IMR-90 (cell line): ENCODE data around the gene BARD1. TPM values are rescaled to one million over a fixed set of nuclear protein-coding genes. Genes with fewer than 3 reads are reported as not detected.

Experiments used
- ATAC-seq: fragments of 200-7000 bp; cut with Tn5 transposase; 2 replicates; pipeline ENCODE4 v1.9.1; 2020; ENCODE audit warnings: low read depth, mild to moderate bottlenecking, moderate library complexity
- BruUV-seq: library from RNA; stranded (reverse); fragments of 400-500 nt; replicated peaks from 2 replicates; lab custom pipeline; 2021; lab: Mats Ljungman, UMichigan
- CTCF ChIA-PET: fragments of 300-600 bp; formaldehyde crosslinking; extraction: SDS; loops from one replicate; lab custom pipeline; 2021; ENCODE audit warnings: antibody characterized with exemption; lab: Yijun Ruan, JAX
- POLR2A ChIA-PET: fragments of 300-600 bp; sonication (Branson Sonifier 250); formaldehyde crosslinking; loops from one replicate; lab custom pipeline; 2022; ENCODE audit warnings: antibody characterized with exemption; ENCODE audit not compliant: unreplicated experiment; lab: Charles Lee
- DNase-seq: peaks from one replicate; pipeline ENCODE4 v3.0.0; 2013
- H2AFZ ChIP-seq: replicated peaks from 2 replicates; pipeline ENCODE3; 2013; ENCODE audit warnings: low read length, mild to moderate bottlenecking; ENCODE audit not compliant: poor library complexity
- H2AK5ac ChIP-seq: 2 replicates; pipeline ENCODE4 v1.6.1; 2013; ENCODE audit warnings: low read depth, low read length, inconsistent platforms
- H2AK9ac ChIP-seq: replicated peaks from 2 replicates; pipeline ENCODE3; 2013; ENCODE audit warnings: mild to moderate bottlenecking, low read depth, low read length, moderate library complexity; ENCODE audit not compliant: poor library complexity
- H2BK120ac ChIP-seq: 2 replicates; pipeline ENCODE4 v1.6.1; 2013; ENCODE audit warnings: low read depth, low read length, inconsistent platforms
- H2BK15ac ChIP-seq: 3 replicates; pipeline ENCODE4 v1.6.1; 2013; ENCODE audit warnings: low read depth, low read length, inconsistent platforms
- H2BK20ac ChIP-seq: 2 replicates; pipeline ENCODE4 v1.6.1; 2013; ENCODE audit warnings: low read depth, mild to moderate bottlenecking, inconsistent platforms, low read length, moderate library complexity
- H2BK5ac ChIP-seq: 2 replicates; pipeline ENCODE4 v1.6.1; 2013; ENCODE audit warnings: mild to moderate bottlenecking, low read depth, low read length, inconsistent platforms; ENCODE audit not compliant: poor library complexity, severe bottlenecking
- H3K14ac ChIP-seq: replicated peaks from 2 replicates; pipeline ENCODE4 v1.6.1; 2013; ENCODE audit warnings: low read depth, low read length, inconsistent platforms
- H3K18ac ChIP-seq: 2 replicates; pipeline ENCODE4 v1.6.1; 2013; ENCODE audit warnings: low read depth, low read length, control low read depth
- H3K23ac ChIP-seq: 2 replicates; pipeline ENCODE4 v1.6.1; 2013; ENCODE audit warnings: low read depth, low read length, inconsistent platforms
- H3K27ac ChIP-seq: 2 replicates; pipeline ENCODE4 v1.5.1; 2013; ENCODE audit warnings: mild to moderate bottlenecking, control low read depth, low read length; ENCODE audit not compliant: insufficient read depth
- H3K27me3 ChIP-seq: 2 replicates; pipeline ENCODE4 v1.6.1; 2013; ENCODE audit warnings: low read length; ENCODE audit not compliant: control insufficient read depth, insufficient read depth
- H3K36me3 ChIP-seq: 2 replicates; pipeline ENCODE4 v1.6.1; 2013; ENCODE audit warnings: low read length, mixed read lengths; ENCODE audit not compliant: control insufficient read depth, insufficient read depth
- H3K4ac ChIP-seq: 2 replicates; pipeline ENCODE4 v1.6.1; 2013; ENCODE audit warnings: low read depth, low read length, inconsistent platforms
- H3K4me1 ChIP-seq: 2 replicates; pipeline ENCODE4 v1.6.1; 2013; ENCODE audit warnings: low read length, mixed read lengths; ENCODE audit not compliant: control insufficient read depth, insufficient read depth
- H3K4me2 ChIP-seq: 2 replicates; pipeline ENCODE4 v1.6.1; 2013; ENCODE audit warnings: low read depth, mild to moderate bottlenecking, control low read depth, low read length, moderate library complexity
- H3K4me3 ChIP-seq: 2 replicates; pipeline ENCODE4 v1.5.1; 2013; ENCODE audit warnings: low read depth, mild to moderate bottlenecking, control low read depth, low read length, moderate library complexity; ENCODE audit not compliant: insufficient read depth
- H3K56ac ChIP-seq: 2 replicates; pipeline ENCODE4 v1.6.1; 2013; ENCODE audit warnings: low read length, inconsistent platforms; ENCODE audit not compliant: insufficient read depth; ENCODE audit errors: extremely low read depth
- H3K79me1 ChIP-seq, 2 experiments: 2 replicates each; pipeline ENCODE4 v1.6.1; 2013; ENCODE audit warnings: low read length in 2 of 2, inconsistent platforms in 1 of 2, low read depth in 1 of 2
- H3K9ac ChIP-seq: 2 replicates; pipeline ENCODE4 v1.6.1; 2013; ENCODE audit warnings: low read depth, low read length, control low read depth
- H3K9me1 ChIP-seq: 2 replicates; pipeline ENCODE4 v1.6.1; 2013; ENCODE audit warnings: low read length, inconsistent platforms; ENCODE audit not compliant: insufficient read depth
- H3K9me3 ChIP-seq: 2 replicates; pipeline ENCODE4 v1.6.1; 2013; ENCODE audit warnings: low read length; ENCODE audit not compliant: control insufficient read depth, insufficient read depth
- H4K20me1 ChIP-seq: 2 replicates; pipeline ENCODE4 v1.6.1; 2013; ENCODE audit warnings: low read length, inconsistent platforms; ENCODE audit not compliant: insufficient read depth
- H4K5ac ChIP-seq: 2 replicates; pipeline ENCODE4 v1.6.1; 2013; ENCODE audit warnings: mild to moderate bottlenecking, low read depth, low read length, control low read depth
- H4K8ac ChIP-seq, 2 experiments: 2 replicates each; pipeline ENCODE4 v1.6.1; 2013; ENCODE audit warnings: low read depth in 2 of 2, low read length in 2 of 2, control low read depth in 1 of 2, inconsistent platforms in 1 of 2
- H4K91ac ChIP-seq: 2 replicates; pipeline ENCODE4 v1.6.1; 2013; ENCODE audit warnings: low read depth, low read length, inconsistent platforms; ENCODE audit not compliant: insufficient read depth
- BHLHE40 ChIP-seq: fragments of 150-350 bp; IDR thresholded peaks from 2 replicates; pipeline ENCODE4 v1.6.1; 2016; ENCODE audit warnings: mild to moderate bottlenecking, low read depth, low read length
- CEBPB ChIP-seq: IDR thresholded peaks from 2 replicates; pipeline ENCODE4 v1.6.1; 2012; ENCODE audit warnings: low read depth, low read length, improper control_type of control experiment
- CHD1 ChIP-seq: IDR thresholded peaks from 2 replicates; pipeline ENCODE4 v1.6.1; 2012; ENCODE audit warnings: low read depth, low read length, improper control_type of control experiment
- FOS ChIP-seq: fragments of 150-350 bp; IDR thresholded peaks from 2 replicates; pipeline ENCODE4 v1.6.1; 2016; ENCODE audit warnings: low read depth, low read length
- MAFK ChIP-seq: IDR thresholded peaks from 2 replicates; pipeline ENCODE4 v1.6.1; 2012; ENCODE audit warnings: low read depth, low read length, improper control_type of control experiment
- MAZ ChIP-seq: IDR thresholded peaks from 2 replicates; pipeline ENCODE4 v1.6.1; 2012; ENCODE audit warnings: low read depth, mild to moderate bottlenecking, low read length, improper control_type of control experiment, moderate library complexity, borderline replicate concordance
- MXI1 ChIP-seq: IDR thresholded peaks from 2 replicates; pipeline ENCODE4 v1.6.1; 2012; ENCODE audit warnings: low read depth, mild to moderate bottlenecking, low read length, moderate library complexity, borderline replicate concordance
- NFE2L2 ChIP-seq: fragments of 150-350 bp; IDR thresholded peaks from 2 replicates; pipeline ENCODE4 v1.6.1; 2016; ENCODE audit warnings: low read depth, mild to moderate bottlenecking, low read length
- POLR2A ChIP-seq: IDR thresholded peaks from 2 replicates; pipeline ENCODE4 v1.6.1; 2012; ENCODE audit warnings: mild to moderate bottlenecking, low read depth, low read length
- RAD21 ChIP-seq: IDR thresholded peaks from 2 replicates; pipeline ENCODE4 v1.6.1; 2012; ENCODE audit warnings: low read length, improper control_type of control experiment
- RCOR1 ChIP-seq: IDR thresholded peaks from 2 replicates; pipeline ENCODE4 v1.6.1; 2012; ENCODE audit warnings: mild to moderate bottlenecking, low read length, improper control_type of control experiment; ENCODE audit not compliant: insufficient replicate concordance
- RFX5 ChIP-seq: IDR thresholded peaks from 2 replicates; pipeline ENCODE4 v1.8.0; 2012; ENCODE audit warnings: low read depth, mild to moderate bottlenecking, low read length, moderate library complexity
- SMC3 ChIP-seq: fragments of 150-350 bp; IDR thresholded peaks from 2 replicates; pipeline ENCODE4 v1.6.1; 2016; ENCODE audit warnings: low read depth, mild to moderate bottlenecking, antibody characterized with exemption, low read length, moderate library complexity
- WGBS, 2 experiments: methylation state at CpG; one replicate each; pipeline versions ENCODE4 v1.1.5 to v1.1.7; 2013; ENCODE audit warnings: missing lambda C conversion rate in 2 of 2; ENCODE audit not compliant: insufficient read length in 1 of 2; ENCODE audit errors: extremely low coverage in 2 of 2; 5-methylcytosine and 5-hydroxymethylcytosine counted together
- dilution Hi-C: fragments of 300-500 bp; cut with HindIII; formaldehyde crosslinking; loops from one replicate; pipeline ENCODE4 v1.14.3; 2018; ENCODE audit warnings: low sequenced_read_pairs; ENCODE audit not compliant: unreplicated experiment
- in situ Hi-C: fragments of 300-500 bp; cut with MboI; formaldehyde crosslinking; loops from 3 replicates; pipeline ENCODE4 v1.14.3; 2019; ENCODE audit warnings: low sequenced_read_pairs, inconsistent platforms, mixed read lengths
- intact Hi-C: fragments of 100-400 bp; cut with micrococcal nuclease; formaldehyde crosslinking; loops from 2 replicates; pipeline ENCODE4 v1.10.0; 2022
- polyA plus RNA-seq, 3 experiments: library from polyadenylated mRNA; depleted of rRNA; stranded (reverse); fragments of >200 nt; gene quantifications; 2 replicates each; pipeline ENCODE4 v1.2.3, GENCODE V29; 2012; ENCODE audit warnings: low replicate concordance in 1 of 3
- total RNA-seq: library from RNA; depleted of rRNA; stranded (reverse); fragments of >200 nt; gene quantifications from 2 replicates; pipeline ENCODE4 v1.2.3, GENCODE V29; 2012
- TF ChIP-seq, protein P1 (sequence below): fragments of 150-350 bp; IDR thresholded peaks from 2 replicates; pipeline ENCODE4 v1.6.1; 2016; ENCODE audit warnings: low read depth, mild to moderate bottlenecking, low read length, moderate library complexity, borderline replicate concordance
- TF ChIP-seq, protein P2 (sequence below): fragments of 150-350 bp; IDR thresholded peaks from 2 replicates; pipeline ENCODE4 v1.6.1; 2017; ENCODE audit warnings: mild to moderate bottlenecking, antibody characterized with exemption, low read length, low read depth
- TF ChIP-seq, protein P3 (sequence below): conservative IDR thresholded peaks from 2 replicates; pipeline ENCODE4 v1.5.1; 2012; ENCODE audit warnings: mild to moderate bottlenecking, low read depth, low read length, improper control_type of control experiment

BARD1 gene
- total and polyA plus RNA-seq, 2 of the 4 experiments (the other 2 are of a cell fraction) = 3.1 to 34.6 TPM

DNA sequence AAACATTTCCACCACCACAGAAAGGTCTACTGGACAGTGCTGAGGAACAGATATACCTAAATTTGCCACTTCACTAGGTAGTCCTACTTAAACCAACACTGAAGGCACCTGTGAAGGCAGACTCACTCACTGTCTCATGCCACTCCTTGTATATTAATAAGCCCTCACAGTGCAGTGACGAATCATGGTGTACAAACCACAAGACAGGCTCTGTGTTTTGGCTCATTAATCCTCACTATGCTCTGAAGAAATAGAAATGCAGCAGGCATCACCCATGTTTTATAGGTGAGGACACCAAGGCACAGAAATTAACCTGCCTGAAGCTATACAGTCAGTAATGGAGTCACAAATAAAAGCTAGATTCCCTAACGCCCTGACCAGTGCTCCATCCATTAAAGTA, 44.3 kb downstream of the BARD1 start:
- no peak overlapping the region for H3K23ac ChIP-seq
- in situ Hi-C loops = no loop called here
- peaks cover 6 to 8% of the 10 kb centered on the region in 2 experiments; a peak in 3 of 4 replicates for H3K79me1 ChIP-seq
- no peak for DNase-seq
- ChIA-PET CTCF (no interaction called here), POLR2A (no interaction called here)
- H3K9ac ChIP-seq = no peak overlapping the region
- H2AK5ac ChIP-seq = no peak overlapping the region
- H4K20me1 ChIP-seq = no peaks in the 10 kb centered on the region
- H3K9me3 ChIP-seq = no peaks in the 10 kb centered on the region
- no peak overlapping the region for H3K27ac ChIP-seq
- ATAC-seq = no peak
- no peak overlapping the region for H3K18ac ChIP-seq
- H3K36me3 ChIP-seq = peaks cover 1% of the 10 kb centered on the region; the same call in 1 of the 2 replicates
- H4K5ac ChIP-seq = no peak overlapping the region
- dilution Hi-C loops = no loop called here
- H2AFZ ChIP-seq = no peak overlapping the region
- no peak overlapping the region for H3K4me2 ChIP-seq
- H2BK5ac ChIP-seq = no peak overlapping the region
- no peak overlapping the region for H2BK120ac ChIP-seq
- intact Hi-C loops = no loop called here
- H3K9me1 ChIP-seq = no peaks in the 10 kb centered on the region
- no peaks in the 10 kb centered on the region for H3K4me1 ChIP-seq
- no peak for TF ChIP-seq CHD1
- TF ChIP-seq, protein P1, sequence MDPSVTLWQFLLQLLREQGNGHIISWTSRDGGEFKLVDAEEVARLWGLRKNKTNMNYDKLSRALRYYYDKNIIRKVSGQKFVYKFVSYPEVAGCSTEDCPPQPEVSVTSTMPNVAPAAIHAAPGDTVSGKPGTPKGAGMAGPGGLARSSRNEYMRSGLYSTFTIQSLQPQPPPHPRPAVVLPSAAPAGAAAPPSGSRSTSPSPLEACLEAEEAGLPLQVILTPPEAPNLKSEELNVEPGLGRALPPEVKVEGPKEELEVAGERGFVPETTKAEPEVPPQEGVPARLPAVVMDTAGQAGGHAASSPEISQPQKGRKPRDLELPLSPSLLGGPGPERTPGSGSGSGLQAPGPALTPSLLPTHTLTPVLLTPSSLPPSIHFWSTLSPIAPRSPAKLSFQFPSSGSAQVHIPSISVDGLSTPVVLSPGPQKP = no peak
- TF ChIP-seq MXI1 = no peak
- TF ChIP-seq MAFK = no peak
- no peak for TF ChIP-seq RAD21
- no peak for TF ChIP-seq NFE2L2
- TF ChIP-seq BHLHE40 = no peak
- no peak for TF ChIP-seq CEBPB
- TF ChIP-seq SMC3 = no peak
- TF ChIP-seq RCOR1 = no peak
- TF ChIP-seq POLR2A = no peak
- TF ChIP-seq FOS = no peak
- TF ChIP-seq MAZ = no peak
- TF ChIP-seq, protein P2, sequence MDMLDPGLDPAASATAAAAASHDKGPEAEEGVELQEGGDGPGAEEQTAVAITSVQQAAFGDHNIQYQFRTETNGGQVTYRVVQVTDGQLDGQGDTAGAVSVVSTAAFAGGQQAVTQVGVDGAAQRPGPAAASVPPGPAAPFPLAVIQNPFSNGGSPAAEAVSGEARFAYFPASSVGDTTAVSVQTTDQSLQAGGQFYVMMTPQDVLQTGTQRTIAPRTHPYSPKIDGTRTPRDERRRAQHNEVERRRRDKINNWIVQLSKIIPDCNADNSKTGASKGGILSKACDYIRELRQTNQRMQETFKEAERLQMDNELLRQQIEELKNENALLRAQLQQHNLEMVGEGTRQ = no peak
- no peak for TF ChIP-seq RFX5
- TF ChIP-seq, protein P3, sequence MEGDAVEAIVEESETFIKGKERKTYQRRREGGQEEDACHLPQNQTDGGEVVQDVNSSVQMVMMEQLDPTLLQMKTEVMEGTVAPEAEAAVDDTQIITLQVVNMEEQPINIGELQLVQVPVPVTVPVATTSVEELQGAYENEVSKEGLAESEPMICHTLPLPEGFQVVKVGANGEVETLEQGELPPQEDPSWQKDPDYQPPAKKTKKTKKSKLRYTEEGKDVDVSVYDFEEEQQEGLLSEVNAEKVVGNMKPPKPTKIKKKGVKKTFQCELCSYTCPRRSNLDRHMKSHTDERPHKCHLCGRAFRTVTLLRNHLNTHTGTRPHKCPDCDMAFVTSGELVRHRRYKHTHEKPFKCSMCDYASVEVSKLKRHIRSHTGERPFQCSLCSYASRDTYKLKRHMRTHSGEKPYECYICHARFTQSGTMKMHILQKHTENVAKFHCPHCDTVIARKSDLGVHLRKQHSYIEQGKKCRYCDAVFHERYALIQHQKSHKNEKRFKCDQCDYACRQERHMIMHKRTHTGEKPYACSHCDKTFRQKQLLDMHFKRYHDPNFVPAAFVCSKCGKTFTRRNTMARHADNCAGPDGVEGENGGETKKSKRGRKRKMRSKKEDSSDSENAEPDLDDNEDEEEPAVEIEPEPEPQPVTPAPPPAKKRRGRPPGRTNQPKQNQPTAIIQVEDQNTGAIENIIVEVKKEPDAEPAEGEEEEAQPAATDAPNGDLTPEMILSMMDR = no peak
- no peak overlapping the region for H3K4ac ChIP-seq
- H2AK9ac ChIP-seq = no peak overlapping the region
- no peak overlapping the region for H4K8ac ChIP-seq
- no peak overlapping the region for H3K14ac ChIP-seq
- no TSS peak for BruUV-seq
- no peak overlapping the region for H3K56ac ChIP-seq
- WGBS, 2 experiments = no CpG with 5 or more reads among the region's 2 CpGs
- H4K91ac ChIP-seq = no peak overlapping the region
- no peak overlapping the region for H3K4me3 ChIP-seq
- H2BK20ac ChIP-seq = no peak overlapping the region
- H3K27me3 ChIP-seq = no peaks in the 10 kb centered on the region
- no peak overlapping the region for H2BK15ac ChIP-seq
